IPS DF 4.7 (cell line): ENCODE results near the gene RTP3.
A peak's percentile ranks its signal among the peaks of the same experiment; 100 is the strongest.

Experiments
- DNase-seq: peaks from one replicate; pipeline ENCODE4 v3.0.0-alpha.2; 2013; ENCODE audit warnings: low spot score; ENCODE audit errors: extremely low read depth

The RTP3 gene

GRCh38 chr3:46468753-46469600 is 28.8 kb upstream of the RTP3 start:
- DNase-seq: no peak

- no peak for DNase-seq
These were observed 28.0 kb upstream of the RTP3 start for GRCh38 chr3:46469680-46470357.

GRCh38 chr3:46470831-46471230 is 26.9 kb upstream of the RTP3 start:
- no peak for DNase-seq

- no peak for DNase-seq
These were observed 26.3 kb upstream of the RTP3 start for GRCh38 chr3:46471371-46471914.

GRCh38 chr3:46472736-46473135 is 25.0 kb upstream of the RTP3 start:
- DNase-seq: no peak

- DNase-seq: no peak
These were observed 20.6 kb upstream of the RTP3 start for GRCh38 chr3:46477145-46477544.

GRCh38 chr3:46477756-46478155 is 20.0 kb upstream of the RTP3 start:
- no peak for DNase-seq

- no peak for DNase-seq
These were observed 19.4 kb upstream of the RTP3 start for GRCh38 chr3:46478341-46478740.

GRCh38 chr3:46479021-46479420 is 18.8 kb upstream of the RTP3 start:
- DNase-seq: no peak

- no peak for DNase-seq
These were observed 18.1 kb upstream of the RTP3 start for GRCh38 chr3:46479696-46480095.

GRCh38 chr3:46480491-46481195 is 17.1 kb upstream of the RTP3 start:
- DNase-seq: no peak

- DNase-seq: no peak
These were observed 16.1 kb upstream of the RTP3 start for GRCh38 chr3:46481636-46482035.

- no peak for DNase-seq
These were observed 15.0 kb upstream of the RTP3 start for GRCh38 chr3:46482632-46483350.

GRCh38 chr3:46483825-46484224 is 14.0 kb upstream of the RTP3 start:
- DNase-seq: no peak

GRCh38 chr3:46484388-46484787 is 13.4 kb upstream of the RTP3 start:
- DNase-seq: no peak

GRCh38 chr3:46484911-46485778 is 12.6 kb upstream of the RTP3 start:
- no peak for DNase-seq

GRCh38 chr3:46485779-46486175 is 12.0 kb upstream of the RTP3 start:
- no peak for DNase-seq

GRCh38 chr3:46488735-46489361 is 8.9 kb upstream of the RTP3 start:
- peak; percentile 82 for DNase-seq

GRCh38 chr3:46489381-46489780 is 8.4 kb upstream of the RTP3 start:
- no peak for DNase-seq

- DNase-seq: no peak
These were observed 7.9 kb upstream of the RTP3 start for GRCh38 chr3:46489875-46490274.
